Neuronal stem cell (in vitro differentiated cells): Measurements from ENCODE around the gene LPP.

Source experiments
- DNase-seq: peaks from one replicate; pipeline ENCODE4 v3.0.0-alpha.2; 2013; ENCODE audit warnings: low spot score
- H2AFZ ChIP-seq: one replicate; pipeline ENCODE4 v1.6.1; 2013; ENCODE audit warnings: mild to moderate bottlenecking, low read length, inconsistent platforms
- H2AK5ac ChIP-seq: 2 replicates; pipeline ENCODE4 v1.6.1; 2013; ENCODE audit warnings: low read depth, mild to moderate bottlenecking, inconsistent platforms, low read length, moderate library complexity, mixed read lengths
- H2BK120ac ChIP-seq: 2 replicates; pipeline ENCODE4 v1.6.1; 2013; ENCODE audit warnings: low read depth, mild to moderate bottlenecking, inconsistent platforms, low read length, moderate library complexity, mixed read lengths
- H2BK12ac ChIP-seq: one replicate; pipeline ENCODE4 v1.6.1; 2013; ENCODE audit warnings: low read length, inconsistent platforms
- H2BK15ac ChIP-seq: 2 replicates; pipeline ENCODE4 v1.6.1; 2013; ENCODE audit warnings: mild to moderate bottlenecking, low read length, inconsistent platforms, mixed read lengths
- H2BK5ac ChIP-seq: one replicate; pipeline ENCODE4 v1.6.1; 2013; ENCODE audit warnings: inconsistent platforms, mild to moderate bottlenecking, low read length, moderate library complexity
- H3K14ac ChIP-seq: one replicate; pipeline ENCODE4 v1.6.1; 2013; ENCODE audit warnings: low read length, inconsistent platforms
- H3K18ac ChIP-seq: 2 replicates; pipeline ENCODE4 v1.6.1; 2013; ENCODE audit warnings: low read length, inconsistent platforms
- H3K23ac ChIP-seq: 2 replicates; pipeline ENCODE4 v1.6.1; 2013; ENCODE audit warnings: low read depth, mild to moderate bottlenecking, mixed read lengths, low read length, inconsistent platforms; ENCODE audit not compliant: poor library complexity
- H3K27ac ChIP-seq: replicated peaks from 3 replicates; pipeline ENCODE4 v1.5.1; 2013; ENCODE audit warnings: low read length, inconsistent platforms
- H3K27me3 ChIP-seq, 3 experiments: 2 replicates each; pipeline ENCODE4 v1.6.1; 2013; ENCODE audit warnings: low read length in 3 of 3, mild to moderate bottlenecking in 2 of 3, inconsistent platforms in 1 of 3, low read depth in 1 of 3, mixed read lengths in 1 of 3, moderate library complexity in 1 of 3; ENCODE audit not compliant: control insufficient read depth in 3 of 3, insufficient read depth in 3 of 3
- H3K36me3 ChIP-seq, 2 donors: replicated peaks in 1 of 2; 2 replicates each; pipeline ENCODE4 v1.6.1; 2013; ENCODE audit warnings: low read length in 2 of 2; ENCODE audit not compliant: control insufficient read depth in 2 of 2, insufficient read depth in 2 of 2
- H3K4ac ChIP-seq: 2 replicates; pipeline ENCODE4 v1.6.1; 2013; ENCODE audit warnings: inconsistent platforms, mild to moderate bottlenecking, low read length, moderate library complexity
- H3K4me1 ChIP-seq, 2 donors: 1 replicate in 1 of 2; 2 replicates in 1 of 2; pipeline ENCODE4 v1.6.1; 2013; ENCODE audit warnings: low read length in 2 of 2, low read depth in 1 of 2; ENCODE audit not compliant: control insufficient read depth in 2 of 2, insufficient read depth in 1 of 2
- H3K4me2 ChIP-seq: one replicate; pipeline ENCODE4 v1.6.1; 2013; ENCODE audit warnings: mild to moderate bottlenecking, low read length, inconsistent platforms; ENCODE audit not compliant: insufficient read depth, poor library complexity, severe bottlenecking
- H3K4me3 ChIP-seq, 2 donors: 2 replicates each; pipeline ENCODE4 v1.5.1; 2013; ENCODE audit warnings: low read length in 2 of 2, mild to moderate bottlenecking in 2 of 2, inconsistent platforms in 1 of 2, moderate library complexity in 1 of 2
- H3K79me1 ChIP-seq: one replicate; pipeline ENCODE4 v1.6.1; 2013; ENCODE audit warnings: low read depth, mild to moderate bottlenecking, inconsistent platforms, low read length, moderate library complexity
- H3K9ac ChIP-seq: one replicate; pipeline ENCODE4 v1.6.1; 2013; ENCODE audit warnings: mild to moderate bottlenecking, low read depth, low read length, inconsistent platforms; ENCODE audit not compliant: poor library complexity
- H3K9me3 ChIP-seq, 2 donors: replicated peaks in 1 of 2; 2 replicates each; pipeline versions ENCODE3 to v1.6.1; 2013; ENCODE audit warnings: low read length in 2 of 2, mild to moderate bottlenecking in 2 of 2, inconsistent platforms in 1 of 2, low read depth in 1 of 2, mixed read lengths in 1 of 2, moderate library complexity in 1 of 2; ENCODE audit not compliant: control insufficient read depth in 2 of 2, insufficient read depth in 1 of 2
- H4K8ac ChIP-seq: one replicate; pipeline ENCODE4 v1.6.1; 2013; ENCODE audit warnings: low read depth, mild to moderate bottlenecking, inconsistent platforms, low read length, moderate library complexity
- H4K91ac ChIP-seq: one replicate; pipeline ENCODE4 v1.6.1; 2013; ENCODE audit warnings: low read length, low read depth, mild to moderate bottlenecking, inconsistent platforms; ENCODE audit not compliant: poor library complexity
- WGBS, 2 donors: extraction: QIAGEN DNeasy Blood & Tissue Kit; methylation state at CpG; one replicate each; pipeline ENCODE4 v1.1.7; 2013; ENCODE audit warnings: missing lambda C conversion rate in 2 of 2, mixed read lengths in 1 of 2; ENCODE audit not compliant: insufficient read length in 2 of 2, insufficient replicate concordance in 1 of 2; ENCODE audit errors: extremely low coverage in 2 of 2; 5-methylcytosine and 5-hydroxymethylcytosine counted together

Gene LPP

GRCh38 chr3:188146219-188146618 lies 7.7 kb upstream of the LPP start:
- Histone ChIP-seq H3K4me2 (no peak overlapping the region), H3K9me3 (no peaks in the 10 kb centered on the region), H3K14ac (no peak overlapping the region), H2AK5ac (no peak overlapping the region), H3K23ac (no peak overlapping the region), H3K4me1 (no peaks in the 10 kb centered on the region), H2AFZ (no peak overlapping the region), H3K4ac (no peak overlapping the region), H3K79me1 (no peaks in the 10 kb centered on the region), H3K4me3 (no peak overlapping the region), H2BK5ac (no peak overlapping the region), H4K8ac (no peak overlapping the region), H3K18ac (no peak overlapping the region), H3K9ac (no peak overlapping the region), H3K27ac (no peak overlapping the region), H4K91ac (no peak overlapping the region), H3K36me3 (no peaks in the 10 kb centered on the region), H2BK120ac (no peak overlapping the region), H2BK15ac (no peak overlapping the region), H2BK12ac (no peak overlapping the region), H3K27me3 (no peaks in the 10 kb centered on the region)
- DNase-seq, result no peak
- no CpG with 5 or more reads among the region's 2 CpGs for WGBS, 2 donors

GRCh38 chr3:188147782-188148181 lies 6.2 kb upstream of the LPP start:
- H3K4ac ChIP-seq, result no peak overlapping the region
- H3K27ac ChIP-seq, result no peak overlapping the region
- H4K91ac ChIP-seq, result no peak overlapping the region
- H2BK12ac ChIP-seq, result no peak overlapping the region
- no peak overlapping the region for H3K4me2 ChIP-seq
- H3K79me1 ChIP-seq, result peaks cover under 1% of the 10 kb centered on the region
- no peak overlapping the region for H3K23ac ChIP-seq
- H2BK120ac ChIP-seq, result no peak overlapping the region
- H3K14ac ChIP-seq, result no peak overlapping the region
- no peaks in the 10 kb centered on the region for H3K9me3 ChIP-seq
- no peak overlapping the region for H3K18ac ChIP-seq
- H2AK5ac ChIP-seq, result no peak overlapping the region
- no peak overlapping the region for H2BK5ac ChIP-seq
- no peak overlapping the region for H2BK15ac ChIP-seq
- H3K9ac ChIP-seq, result no peak overlapping the region
- H2AFZ ChIP-seq, result no peak overlapping the region
- H3K27me3 ChIP-seq, result no peaks in the 10 kb centered on the region
- H3K4me1 ChIP-seq, result peaks cover 0 to 4% of the 10 kb centered on the region in 2 donors
- no peaks in the 10 kb centered on the region for H3K36me3 ChIP-seq
- H3K4me3 ChIP-seq, result no peak overlapping the region
- no peak for DNase-seq
- WGBS, 2 donors, result no CpG with 5 or more reads among the region's 3 CpGs
- H4K8ac ChIP-seq, result no peak overlapping the region

GRCh38 chr3:188148318-188148717 lies 5.6 kb upstream of the LPP start:
- Histone ChIP-seq H3K14ac (no peak overlapping the region), H3K4me1 (peaks cover 5 to 7% of the 10 kb centered on the region in 2 donors), H3K23ac (no peak overlapping the region), H3K4ac (no peak overlapping the region), H3K79me1 (peaks cover 2% of the 10 kb centered on the region), H2BK120ac (no peak overlapping the region), H4K91ac (no peak overlapping the region), H4K8ac (no peak overlapping the region), H3K4me2 (no peak overlapping the region), H3K18ac (no peak overlapping the region), H3K4me3 (no peak overlapping the region), H3K9ac (no peak overlapping the region), H2BK12ac (no peak overlapping the region), H3K36me3 (no peaks in the 10 kb centered on the region), H2AK5ac (no peak overlapping the region), H3K9me3 (no peaks in the 10 kb centered on the region), H2AFZ (no peak overlapping the region), H2BK5ac (no peak overlapping the region), H3K27ac (no peak overlapping the region), H3K27me3 (no peaks in the 10 kb centered on the region), H2BK15ac (no peak overlapping the region)
- WGBS, 2 donors, result no CpG with 5 or more reads among the region's 1 CpG
- DNase-seq, result no peak

- no peak overlapping the region for H2AK5ac ChIP-seq
- H3K9me3 ChIP-seq, result no peaks in the 10 kb centered on the region
These were observed 4.4 kb upstream of the LPP start for GRCh38 chr3:188149587-188149986.

More at GRCh38 chr3:188149587-188149986, 4.4 kb upstream of the LPP start:
- Histone ChIP-seq H3K4ac (no peak overlapping the region), H3K4me1 (peaks cover 6 to 7% of the 10 kb centered on the region in 2 donors), H3K18ac (no peak overlapping the region), H3K14ac (no peak overlapping the region), H2BK5ac (no peak overlapping the region), H3K36me3 (no peaks in the 10 kb centered on the region), H3K79me1 (peaks cover 2% of the 10 kb centered on the region), H3K9ac (no peak overlapping the region), H4K8ac (no peak overlapping the region), H2BK12ac (no peak overlapping the region), H2BK15ac (no peak overlapping the region), H2BK120ac (no peak overlapping the region), H3K23ac (no peak overlapping the region), H3K27me3 (no peaks in the 10 kb centered on the region), H3K4me2 (no peak overlapping the region), H3K27ac (no peak overlapping the region), H3K4me3 (no peak overlapping the region), H4K91ac (no peak overlapping the region), H2AFZ (no peak overlapping the region)
- no peak for DNase-seq
- no CpG with 5 or more reads among the region's 9 CpGs for WGBS, 2 donors
